Subcutaneous abdominal adipose tissue (tissue), 5 donors: ENCODE measurements around the gene GLIS2.
"Not testable (repeated sequence)": the region's sequence is repeated elsewhere in the genome, so short reads cannot be mapped to it uniquely, and the experiment has no call there.

Experiments used
- H3K27ac ChIP-seq: one replicate; pipeline ENCODE4 v1.7.0; 2013; ENCODE audit warnings: low read depth, mild to moderate bottlenecking, inconsistent platforms, low read length, moderate library complexity
- H3K27me3 ChIP-seq, 5 donors: one replicate each; pipeline ENCODE4 v1.7.0; 2013; ENCODE audit warnings: low read length in 5 of 5, inconsistent platforms in 1 of 5; ENCODE audit not compliant: control insufficient read depth in 5 of 5, insufficient read depth in 4 of 5
- H3K36me3 ChIP-seq, 5 donors: one replicate each; pipeline ENCODE4 v1.7.0; 2013; ENCODE audit warnings: low read length in 5 of 5; ENCODE audit not compliant: control insufficient read depth in 5 of 5, insufficient read depth in 5 of 5
- H3K4me1 ChIP-seq, 5 donors: one replicate each; pipeline ENCODE4 v1.7.0; 2013; ENCODE audit warnings: low read length in 5 of 5, mild to moderate bottlenecking in 3 of 5, moderate library complexity in 1 of 5; ENCODE audit not compliant: control insufficient read depth in 5 of 5, insufficient read depth in 5 of 5
- H3K4me3 ChIP-seq, 5 donors: one replicate each; pipeline ENCODE4 v1.7.0; 2013; ENCODE audit warnings: low read length in 5 of 5, low read depth in 1 of 5
- H3K9ac ChIP-seq, 5 donors: one replicate each; pipeline ENCODE4 v1.7.0; 2013; ENCODE audit warnings: low read length in 5 of 5, mild to moderate bottlenecking in 4 of 5, moderate library complexity in 3 of 5
- H3K9me3 ChIP-seq, 5 donors: one replicate each; pipeline ENCODE4 v1.7.0; 2013; ENCODE audit warnings: low read length in 5 of 5; ENCODE audit not compliant: control insufficient read depth in 5 of 5
- donor health status: healthy.
- donor health status: healthy.
- donor health status: healthy.
- donor health status: healthy.
- donor health status: healthy.

GLIS2 gene

GRCh38 chr16:4341250-4341649, 25.4 kb downstream of the GLIS2 start:
- Histone ChIP-seq H3K9me3 (no peaks in the 10 kb centered on the region), H3K27me3 (no peaks in the 10 kb centered on the region), H3K4me3 (no peak overlapping the region), H3K9ac (no peak overlapping the region), H3K36me3 (peaks cover 0 to 41% (median 26%) of the 10 kb centered on the region in 5 donors), H3K27ac (no peak overlapping the region), H3K4me1 (peaks cover 1 to 19% (median 8%) of the 10 kb centered on the region in 5 donors)

DNA sequence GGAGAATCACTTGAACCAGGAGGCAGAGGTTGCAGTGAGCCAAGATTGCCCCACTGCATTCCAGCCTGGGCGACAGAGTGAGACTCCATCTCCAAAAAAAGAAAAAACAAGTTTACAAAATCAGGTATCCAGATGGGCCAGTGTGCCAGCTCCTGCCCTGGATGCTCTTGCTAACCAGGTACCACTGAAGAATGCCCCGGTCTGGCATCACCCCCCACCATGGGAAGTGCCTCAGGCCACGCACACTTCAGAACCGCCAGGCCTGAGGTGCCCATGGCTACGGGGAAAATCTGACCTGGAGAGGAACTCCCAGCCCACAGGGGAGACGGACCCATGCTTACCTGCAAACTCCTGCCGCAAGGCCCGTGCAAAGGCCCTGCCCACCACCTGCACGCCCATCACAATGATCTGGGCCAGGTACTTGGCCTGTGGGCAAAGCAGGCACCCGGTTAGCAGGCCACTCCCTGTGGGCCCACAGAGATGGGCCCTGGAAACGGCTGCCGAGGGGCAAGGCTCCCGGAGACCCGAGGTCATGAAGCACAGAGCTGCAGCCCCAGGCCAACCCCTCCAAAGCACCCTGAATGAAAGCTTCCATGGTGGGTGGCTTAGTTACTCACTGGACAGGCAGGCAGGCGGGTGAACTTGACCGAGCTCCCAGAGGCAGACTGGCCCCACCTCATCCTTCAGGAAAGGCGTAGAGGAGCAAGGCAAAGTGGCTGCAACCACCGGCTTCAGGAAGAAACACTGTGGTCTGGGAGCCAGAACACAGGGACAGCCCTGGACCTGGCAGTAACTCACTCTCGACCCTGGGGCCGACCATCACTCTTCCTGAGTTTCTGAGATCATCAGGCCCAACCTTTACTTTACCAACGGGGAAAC, 27.2 kb downstream of the GLIS2 start:
- Histone ChIP-seq H3K27ac (no peak overlapping the region), H3K27me3 (no peaks in the 10 kb centered on the region), H3K9ac (no peak overlapping the region), H3K4me1 (peaks cover 3 to 33% (median 27%) of the 10 kb centered on the region in 5 donors), H3K36me3 (peaks cover 0 to 35% (median 19%) of the 10 kb centered on the region in 5 donors), H3K4me3 (no peak overlapping the region), H3K9me3 (no peaks in the 10 kb centered on the region)

DNA sequence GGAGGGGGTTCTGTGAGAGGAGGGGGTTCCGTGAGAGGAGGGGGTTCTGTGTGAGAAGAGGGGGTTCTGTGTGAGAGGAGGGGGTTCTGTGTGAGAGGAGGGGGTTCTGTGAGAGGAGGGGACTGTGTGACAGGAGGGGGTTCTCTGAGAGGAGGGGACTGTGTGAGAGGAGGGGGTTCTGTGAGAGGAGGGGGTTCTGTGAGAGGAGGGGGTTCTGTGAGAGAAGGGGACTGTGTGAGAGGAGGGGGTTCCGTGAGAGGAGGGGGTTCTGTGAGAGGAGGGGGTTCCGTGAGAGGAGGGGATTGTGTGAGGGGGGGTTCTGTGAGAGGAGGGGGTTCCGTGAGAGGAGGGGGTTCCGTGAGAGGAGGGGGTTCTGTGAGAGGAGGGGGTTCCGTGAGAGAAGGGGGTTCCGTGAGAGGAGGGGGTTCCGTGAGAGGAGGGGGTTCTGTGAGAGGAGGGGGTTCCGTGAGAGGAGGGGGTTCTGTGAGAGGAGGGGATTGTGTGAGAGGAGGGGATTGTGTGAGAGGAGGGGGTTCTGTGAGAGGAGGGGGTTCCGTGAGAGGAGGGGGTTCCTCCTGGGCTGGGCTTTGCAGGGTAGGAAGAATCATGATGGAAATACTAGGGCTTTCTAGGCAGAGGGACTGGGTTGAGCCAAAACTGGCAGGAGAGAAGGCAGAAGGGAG, 28.6 kb downstream of the GLIS2 start:
- not testable (repeated sequence) for H3K27me3 ChIP-seq, H3K4me3 ChIP-seq, H3K27ac ChIP-seq, H3K9ac ChIP-seq, H3K9me3 ChIP-seq
- Histone ChIP-seq H3K36me3 (peaks cover 0 to 28% (median 11%) of the 10 kb centered on the region in 5 donors), H3K4me1 (peaks cover 3 to 35% (median 29%) of the 10 kb centered on the region in 5 donors)

DNA sequence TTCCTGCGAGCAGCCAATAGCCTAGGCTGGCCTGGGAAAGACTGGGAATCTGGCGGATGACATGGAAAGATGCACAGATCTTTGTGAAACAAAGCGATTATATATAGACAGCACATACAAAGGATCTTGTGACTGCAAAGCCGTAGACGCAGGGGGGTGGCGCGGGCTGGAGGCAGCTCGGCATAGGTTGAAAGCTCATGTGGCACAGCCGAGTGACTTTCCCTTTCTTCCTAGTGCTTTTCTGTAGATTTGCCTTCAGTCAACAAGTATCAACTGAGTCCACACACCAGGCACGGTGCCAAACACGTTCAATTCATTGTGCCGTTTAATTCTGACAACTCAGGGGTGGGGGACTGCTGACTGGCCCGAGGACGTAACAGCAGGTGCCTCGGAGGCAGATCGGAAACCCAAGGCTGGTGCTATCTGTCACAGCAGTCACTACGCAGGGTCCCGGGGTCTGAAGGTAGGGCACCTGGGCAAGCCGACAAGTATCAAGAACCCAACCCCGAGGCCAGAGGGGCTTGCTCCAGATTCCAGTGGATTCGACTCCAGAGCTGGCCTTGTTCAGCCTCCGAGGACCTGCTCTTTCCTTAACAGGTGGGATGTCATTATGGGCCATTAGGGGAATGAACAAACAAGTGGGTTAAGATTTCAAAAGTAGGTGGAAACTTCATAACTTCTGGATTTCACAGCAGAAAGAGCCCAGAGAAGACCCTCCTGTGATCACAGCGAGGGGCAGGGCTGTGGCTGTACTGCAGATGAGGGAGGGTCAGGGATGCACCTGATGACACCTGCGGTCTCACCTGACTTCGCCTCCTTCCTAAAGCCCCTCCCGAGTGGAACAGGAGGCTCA, 29.3 kb downstream of the GLIS2 start:
- peaks cover 3 to 37% (median 34%) of the 10 kb centered on the region in 5 donors for H3K4me1 ChIP-seq
- H3K4me3 ChIP-seq, result no peak overlapping the region
- peaks cover 0 to 22% (median 8%) of the 10 kb centered on the region in 5 donors for H3K36me3 ChIP-seq
- no peak overlapping the region for H3K27ac ChIP-seq
- H3K9me3 ChIP-seq, result no peaks in the 10 kb centered on the region
- no peaks in the 10 kb centered on the region for H3K27me3 ChIP-seq
- H3K9ac ChIP-seq, result no peak overlapping the region

DNA sequence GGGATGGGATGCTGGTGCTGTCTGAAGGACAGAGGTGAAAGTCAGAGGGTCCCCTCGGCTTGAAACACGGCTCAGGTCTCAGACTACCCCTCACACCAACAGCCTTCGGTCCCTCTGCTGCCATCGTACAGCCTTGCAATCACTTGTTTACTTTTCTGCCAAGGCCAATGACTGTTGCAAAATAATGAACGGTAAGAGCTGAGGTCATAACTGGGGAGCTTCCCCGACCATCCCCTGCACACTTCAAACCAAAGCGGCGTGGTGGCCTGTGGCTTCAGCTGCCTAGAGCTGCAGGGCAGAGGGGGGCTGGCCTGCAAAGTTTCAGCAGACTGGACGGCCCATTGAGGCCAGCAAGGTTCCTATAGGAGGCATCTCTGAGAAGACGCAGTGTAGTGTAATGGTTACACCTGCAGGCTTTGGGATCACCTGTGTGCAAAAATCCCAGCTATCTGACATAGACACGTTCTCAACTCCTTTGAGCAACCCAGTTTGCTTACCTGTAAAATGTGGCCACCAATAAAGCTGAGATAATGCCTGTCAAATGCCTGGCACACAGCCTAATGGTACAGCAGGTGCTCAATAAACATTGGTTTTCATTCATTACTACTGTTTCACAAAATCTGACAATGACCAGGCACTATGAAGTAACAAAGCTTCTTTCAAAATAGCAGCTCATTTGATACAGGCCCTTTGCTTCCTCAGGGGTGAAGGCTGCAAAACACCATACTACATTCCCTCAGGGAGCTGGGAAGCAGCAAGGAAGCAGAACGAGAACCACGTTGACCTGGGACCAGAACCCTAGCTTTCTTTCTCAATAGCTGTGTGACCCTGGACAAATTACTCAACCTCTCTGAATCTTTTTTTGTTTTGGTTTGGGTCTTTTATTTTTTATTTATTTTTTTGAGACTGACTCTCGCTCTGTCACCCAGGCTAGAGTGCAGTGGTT, 30.2 kb downstream of the GLIS2 start:
- no peak overlapping the region for H3K9ac ChIP-seq
- peaks cover 0 to 13% (median 2%) of the 10 kb centered on the region in 5 donors for H3K36me3 ChIP-seq
- no peak overlapping the region for H3K4me3 ChIP-seq
- no peaks in the 10 kb centered on the region for H3K9me3 ChIP-seq
- H3K27ac ChIP-seq, result no peak overlapping the region
- H3K4me1 ChIP-seq, result peaks cover 3 to 43% (median 40%) of the 10 kb centered on the region in 5 donors
- H3K27me3 ChIP-seq, result no peaks in the 10 kb centered on the region

DNA sequence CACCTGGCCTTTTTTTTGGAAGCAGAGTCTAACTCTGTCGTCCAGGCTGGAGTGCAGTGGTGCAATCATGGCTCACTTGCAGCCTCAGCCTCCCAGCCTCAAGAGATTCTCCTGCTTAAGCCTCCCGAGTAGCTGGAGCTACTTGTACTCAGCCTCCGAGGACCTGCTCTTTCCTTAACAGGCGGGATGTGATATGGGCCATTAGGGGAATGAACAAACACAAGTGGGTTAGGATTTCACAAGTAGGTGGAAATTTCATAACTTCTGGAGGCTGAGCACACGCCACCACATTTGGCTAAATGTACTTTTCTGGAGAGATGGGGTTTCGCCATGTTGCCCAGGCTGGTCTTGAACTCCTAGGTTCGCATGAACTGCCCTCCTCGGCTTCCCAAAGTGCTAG, 31.1 kb downstream of the GLIS2 start:
- Histone ChIP-seq H3K27ac (no peak overlapping the region), H3K9ac (no peak overlapping the region), H3K4me3 (no peak overlapping the region), H3K36me3 (peaks cover 0 to 8% (median 0%) of the 10 kb centered on the region in 5 donors), H3K4me1 (peaks cover 3 to 45% (median 43%) of the 10 kb centered on the region in 5 donors), H3K27me3 (no peaks in the 10 kb centered on the region), H3K9me3 (no peaks in the 10 kb centered on the region)

DNA sequence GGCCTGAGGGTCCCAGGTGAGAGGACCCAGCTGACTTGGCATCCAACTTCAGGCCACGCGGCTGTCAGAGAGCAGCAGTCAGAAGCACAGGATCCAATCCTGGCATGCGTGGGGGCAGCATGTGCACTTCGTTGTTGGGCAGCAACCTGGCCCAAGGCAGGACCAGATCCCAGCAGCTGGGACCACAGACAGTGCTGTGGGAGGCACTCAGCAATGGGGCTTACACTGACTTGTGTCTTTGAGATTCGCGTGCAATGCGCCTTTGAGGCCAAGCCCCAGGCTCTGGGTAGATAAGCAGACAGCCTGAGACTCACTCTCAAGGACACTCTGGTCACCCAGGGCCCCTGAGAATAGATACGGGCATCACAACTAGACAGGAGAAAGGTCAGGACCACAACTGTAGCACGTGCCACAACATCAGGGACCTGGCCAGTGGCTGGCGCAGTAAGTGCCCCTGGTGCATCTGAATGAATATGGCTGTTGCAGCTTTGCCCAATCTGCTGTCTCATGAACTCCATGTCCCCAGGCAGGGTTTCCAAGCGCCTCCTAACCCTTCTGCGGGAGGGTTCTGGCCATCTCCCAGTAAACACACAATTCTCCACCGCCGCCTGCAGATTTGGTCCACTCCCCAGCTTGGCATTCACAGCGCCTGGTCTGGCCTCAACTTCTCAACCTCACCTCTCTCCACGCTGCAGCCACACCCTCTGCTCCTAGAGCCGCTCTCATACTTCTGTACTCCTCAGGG, 32.1 kb downstream of the GLIS2 start:
- H3K36me3 ChIP-seq, result peaks cover 0 to 8% (median 0%) of the 10 kb centered on the region in 5 donors
- no peak overlapping the region for H3K4me3 ChIP-seq
- peaks cover 3 to 45% (median 43%) of the 10 kb centered on the region in 5 donors for H3K4me1 ChIP-seq
- no peak overlapping the region for H3K9ac ChIP-seq
- H3K9me3 ChIP-seq, result no peaks in the 10 kb centered on the region
- H3K27me3 ChIP-seq, result no peaks in the 10 kb centered on the region
- H3K27ac ChIP-seq, result no peak overlapping the region

GRCh38 chr16:4349332-4349731, 33.5 kb downstream of the GLIS2 start:
- H3K9me3 ChIP-seq, result no peaks in the 10 kb centered on the region
- H3K27ac ChIP-seq, result no peak overlapping the region
- no peak overlapping the region for H3K4me3 ChIP-seq
- H3K9ac ChIP-seq, result no peak overlapping the region
- peaks cover 3 to 45% (median 39%) of the 10 kb centered on the region in 5 donors for H3K4me1 ChIP-seq
- no peaks in the 10 kb centered on the region for H3K27me3 ChIP-seq
- H3K36me3 ChIP-seq, result peaks cover 0 to 9% (median 4%) of the 10 kb centered on the region in 5 donors
